Adrenal gland (tissue), 5 donors: ENCODE data around the gene CCNT2.

Source experiments
- CTCF ChIP-seq, 6 experiments: fragments of 450-650 bp in 4 of 6; fragments of 200-600 bp in 2 of 6; sonication (generic) in 1 of 6; IDR thresholded peaks; 1 replicate in 5 of 6; 2 replicates in 1 of 6; pipeline versions ENCODE4 v1.5.1 to v1.8.0; 2016 to 2021; ENCODE audit warnings: antibody characterized with exemption in 6 of 6, mild to moderate bottlenecking in 2 of 6, moderate library complexity in 1 of 6
- POLR2A ChIP-seq, 2 donors: fragments of 450-650 bp; IDR thresholded peaks; one replicate each; pipeline ENCODE4 v1.6.1; 2017; ENCODE audit warnings: antibody characterized with exemption in 2 of 2, mild to moderate bottlenecking in 2 of 2, moderate library complexity in 1 of 2
- donor health status: DM: no; HTN: no; CAD: no.

- peak; percentile 82 to 91 (median 88) for TF ChIP-seq CTCF (IDR thresholded peaks at IDR 0.05)
- TF ChIP-seq POLR2A (IDR thresholded peaks at IDR 0.05) = no peak
Measured at GRCh38 chr2:135004005-135004746, 85.6 kb downstream of the CCNT2 start.
